HG02981 (cell line): Measurements from ENCODE around the gene DNAI7.
A peak's percentile ranks its signal among the peaks of the same experiment; 100 is the strongest.

ENCODE experiments used
- ATAC-seq: cut with Tn5 transposase; IDR thresholded peaks from one replicate; pipeline ENCODE4 v1.9.1; 2021; ENCODE audit warnings: mild to moderate bottlenecking, moderate library complexity; ENCODE audit not compliant: unreplicated experiment

The DNAI7 gene

GRCh38 chr12:25184132-25184531 is 10.8 kb downstream of the DNAI7 start:
- ATAC-seq = no peak

- no peak for ATAC-seq
Measured at GRCh38 chr12:25182765-25183164, 12.2 kb downstream of the DNAI7 start.

- ATAC-seq = no peak
Measured at GRCh38 chr12:25162866-25163265, 32.1 kb downstream of the DNAI7 start.

- ATAC-seq = no peak
Measured at GRCh38 chr12:25156061-25156460, 38.9 kb downstream of the DNAI7 start.

GRCh38 chr12:25155022-25155576 is 39.9 kb downstream of the DNAI7 start:
- ATAC-seq = peak; percentile 44

- ATAC-seq = no peak
Measured at GRCh38 chr12:25152055-25152454, 42.9 kb downstream of the DNAI7 start.

- no peak for ATAC-seq
Measured at GRCh38 chr12:25151476-25151875, 43.5 kb downstream of the DNAI7 start.

- no peak for ATAC-seq
Measured at GRCh38 chr12:25146686-25147085, 48.3 kb downstream of the DNAI7 start.

GRCh38 chr12:25135531-25136154 is 59.3 kb downstream of the DNAI7 start:
- no peak for ATAC-seq

GRCh38 chr12:25131270-25131669 is 63.7 kb downstream of the DNAI7 start:
- ATAC-seq = no peak

GRCh38 chr12:25130741-25131188 is 64.2 kb downstream of the DNAI7 start:
- no peak for ATAC-seq

- no peak for ATAC-seq
Measured at GRCh38 chr12:25126746-25127145, 68.2 kb downstream of the DNAI7 start.

- no peak for ATAC-seq
Measured at GRCh38 chr12:25126101-25126500, 68.9 kb downstream of the DNAI7 start.

GRCh38 chr12:25124493-25124892 is 70.5 kb downstream of the DNAI7 start:
- no peak for ATAC-seq

GRCh38 chr12:25123126-25123525 is 71.8 kb downstream of the DNAI7 start:
- ATAC-seq = no peak

- ATAC-seq = no peak
Measured at GRCh38 chr12:25121916-25122315, 73.0 kb downstream of the DNAI7 start.

- ATAC-seq = no peak
Measured at GRCh38 chr12:25121110-25121509, 73.8 kb downstream of the DNAI7 start.

- no peak for ATAC-seq
Measured at GRCh38 chr12:25119020-25119419, 75.9 kb downstream of the DNAI7 start.

GRCh38 chr12:25115677-25116076 is 79.3 kb downstream of the DNAI7 start:
- no peak for ATAC-seq

GRCh38 chr12:25113651-25114050 is 81.3 kb downstream of the DNAI7 start:
- no peak for ATAC-seq

GRCh38 chr12:25110260-25110659 is 84.7 kb downstream of the DNAI7 start:
- no peak for ATAC-seq

GRCh38 chr12:25107920-25108319 is 87.0 kb downstream of the DNAI7 start:
- peak; percentile 87 for ATAC-seq

GRCh38 chr12:25106818-25107217 is 88.1 kb downstream of the DNAI7 start:
- ATAC-seq = no peak
